HL-60 (cell line): Measurements from ENCODE around the gene ELAC2.

ENCODE experiments used
- POLR2AphosphoS5 ChIP-seq: IDR thresholded peaks from 2 replicates; pipeline ENCODE4 v1.6.1; 2012; ENCODE audit warnings: low read depth
- TF ChIP-seq, protein P1 (sequence below): IDR thresholded peaks from one replicate; pipeline ENCODE4 v1.5.1; 2011; ENCODE audit warnings: low read length, control low read depth, inconsistent platforms; ENCODE audit not compliant: insufficient read depth

DNA sequence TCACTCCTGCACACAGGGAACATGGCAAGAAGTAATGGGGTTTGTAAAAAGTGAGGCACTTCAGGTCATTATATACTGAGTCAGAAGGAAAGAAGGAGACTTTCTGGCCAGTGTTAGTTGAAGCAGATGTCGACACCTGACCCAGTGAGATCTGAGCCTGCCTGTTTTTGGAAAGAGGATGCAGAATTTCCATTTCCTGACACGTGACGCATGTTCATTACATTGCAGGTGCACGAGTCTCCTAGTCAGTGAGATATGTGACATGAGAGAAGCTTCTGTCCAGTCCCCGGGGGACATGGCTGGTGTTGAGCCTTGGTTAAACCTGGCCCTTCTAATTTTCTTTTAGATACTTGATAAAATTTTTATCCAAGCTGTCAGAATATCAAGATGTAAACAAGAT lies 62.3 kb downstream of the ELAC2 start:
- TF ChIP-seq, protein P1, sequence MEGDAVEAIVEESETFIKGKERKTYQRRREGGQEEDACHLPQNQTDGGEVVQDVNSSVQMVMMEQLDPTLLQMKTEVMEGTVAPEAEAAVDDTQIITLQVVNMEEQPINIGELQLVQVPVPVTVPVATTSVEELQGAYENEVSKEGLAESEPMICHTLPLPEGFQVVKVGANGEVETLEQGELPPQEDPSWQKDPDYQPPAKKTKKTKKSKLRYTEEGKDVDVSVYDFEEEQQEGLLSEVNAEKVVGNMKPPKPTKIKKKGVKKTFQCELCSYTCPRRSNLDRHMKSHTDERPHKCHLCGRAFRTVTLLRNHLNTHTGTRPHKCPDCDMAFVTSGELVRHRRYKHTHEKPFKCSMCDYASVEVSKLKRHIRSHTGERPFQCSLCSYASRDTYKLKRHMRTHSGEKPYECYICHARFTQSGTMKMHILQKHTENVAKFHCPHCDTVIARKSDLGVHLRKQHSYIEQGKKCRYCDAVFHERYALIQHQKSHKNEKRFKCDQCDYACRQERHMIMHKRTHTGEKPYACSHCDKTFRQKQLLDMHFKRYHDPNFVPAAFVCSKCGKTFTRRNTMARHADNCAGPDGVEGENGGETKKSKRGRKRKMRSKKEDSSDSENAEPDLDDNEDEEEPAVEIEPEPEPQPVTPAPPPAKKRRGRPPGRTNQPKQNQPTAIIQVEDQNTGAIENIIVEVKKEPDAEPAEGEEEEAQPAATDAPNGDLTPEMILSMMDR = no peak
- no peak for TF ChIP-seq POLR2AphosphoS5
